Ishikawa (cell line): Measurements from ENCODE around the gene CFHR4.

Experiments used
- CREB1 ChIP-seq: IDR thresholded peaks from 2 replicates; pipeline ENCODE4 v1.6.1; 2012; ENCODE audit warnings: low read depth
- EGR1 ChIP-seq: IDR thresholded peaks from 2 replicates; pipeline ENCODE4 v1.6.1; 2012
- FOXM1 ChIP-seq: IDR thresholded peaks from 2 replicates; pipeline ENCODE4 v1.6.1; 2012; ENCODE audit warnings: low read depth, borderline replicate concordance
- MAX ChIP-seq: IDR thresholded peaks from 2 replicates; pipeline ENCODE4 v1.6.1; 2012
- REST ChIP-seq: IDR thresholded peaks from 2 replicates; pipeline ENCODE4 v1.6.1; 2012; ENCODE audit warnings: low read depth, mild to moderate bottlenecking
- USF1 ChIP-seq: IDR thresholded peaks from 2 replicates; pipeline ENCODE4 v1.6.1; 2012

- TF ChIP-seq CREB1 (no peak), MAX (no peak), USF1 (no peak), EGR1 (no peak), REST (no peak), FOXM1 (no peak)
These were observed 3.4 kb downstream of the CFHR4 start for GRCh38 chr1:196891251-196891650.
